22Rv1 (cell line): ENCODE data around the gene LSM5.

Source experiments
- CTCF ChIP-seq: fragments of 450-650 bp; IDR thresholded peaks from 2 replicates; pipeline ENCODE4 v1.5.1; 2017; ENCODE audit warnings: mild to moderate bottlenecking
- ZFX ChIP-seq: fragments of 450-650 bp; IDR thresholded peaks from 2 replicates; pipeline ENCODE4 v1.6.1; 2017; ENCODE audit warnings: antibody characterized with exemption, borderline replicate concordance

GRCh38 chr7:32519763-32520162 is 29.6 kb upstream of the LSM5 start:
- TF ChIP-seq CTCF (no peak), ZFX (no peak)
